Skeletal muscle cell (primary cell): ENCODE results near the gene IGF2BP3.
A peak's percentile ranks its signal among the peaks of the same experiment; 100 is the strongest.

Experiments
- DNase-seq: peaks from one replicate; pipeline ENCODE4 v3.0.0-alpha.2; 2010; ENCODE audit warnings: low read depth
- H3K4me3 ChIP-seq: 2 replicates; pipeline ENCODE4 v1.5.1; 2011; ENCODE audit warnings: low read depth, mild to moderate bottlenecking, control low read depth, low read length, moderate library complexity

IGF2BP3 gene

DNA sequence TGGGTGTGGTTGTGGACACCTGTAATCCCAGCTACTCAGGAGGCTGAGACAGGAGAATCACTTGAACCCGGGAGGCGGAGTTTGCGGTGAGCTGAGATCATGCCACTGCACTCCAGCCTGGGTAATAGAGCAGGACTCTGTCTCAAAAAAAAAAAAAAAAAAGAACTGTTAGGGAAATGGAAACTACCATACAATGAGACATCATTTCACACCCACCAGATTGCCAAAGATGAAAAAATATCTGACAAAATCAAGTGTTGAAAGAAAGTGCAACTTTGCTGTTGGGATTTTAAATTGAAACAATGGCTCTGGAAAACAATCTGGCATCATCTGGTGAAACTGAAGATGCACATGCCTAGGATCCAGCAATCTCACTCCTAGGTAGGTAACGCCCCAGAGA, 187.2 kb downstream of the IGF2BP3 start:
- H3K4me3 ChIP-seq = no peak overlapping the region
- DNase-seq = no peak

GRCh38 chr7:23279819-23280525, 190.3 kb downstream of the IGF2BP3 start:
- no peak for DNase-seq
- H3K4me3 ChIP-seq = no peak overlapping the region

- DNase-seq = no peak
- H3K4me3 ChIP-seq = no peak overlapping the region
Measured at GRCh38 chr7:23277359-23277989, 192.8 kb downstream of the IGF2BP3 start.

DNA sequence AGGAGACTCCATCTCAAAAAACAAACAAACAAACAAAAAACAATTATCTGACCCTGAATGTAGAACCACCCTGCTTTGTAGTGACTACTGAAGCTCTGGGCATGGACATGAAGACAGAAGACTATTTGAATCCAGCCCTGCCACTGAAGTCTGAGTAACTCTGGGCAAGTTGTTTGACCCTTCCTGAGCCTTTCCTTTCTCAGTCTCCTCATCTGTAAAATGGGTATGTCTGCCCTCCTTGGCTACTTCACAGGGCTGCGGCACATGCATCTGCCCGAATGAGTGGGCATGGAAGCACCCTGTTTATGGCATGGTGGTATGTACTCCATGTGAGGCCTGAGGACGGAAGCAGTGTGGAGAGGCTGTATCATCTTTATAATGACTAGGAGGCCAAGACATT, 193.3 kb downstream of the IGF2BP3 start:
- DNase-seq = no peak
- no peak overlapping the region for H3K4me3 ChIP-seq

GRCh38 chr7:23276376-23276775, 193.9 kb downstream of the IGF2BP3 start:
- DNase-seq = no peak
- no peak overlapping the region for H3K4me3 ChIP-seq

DNA sequence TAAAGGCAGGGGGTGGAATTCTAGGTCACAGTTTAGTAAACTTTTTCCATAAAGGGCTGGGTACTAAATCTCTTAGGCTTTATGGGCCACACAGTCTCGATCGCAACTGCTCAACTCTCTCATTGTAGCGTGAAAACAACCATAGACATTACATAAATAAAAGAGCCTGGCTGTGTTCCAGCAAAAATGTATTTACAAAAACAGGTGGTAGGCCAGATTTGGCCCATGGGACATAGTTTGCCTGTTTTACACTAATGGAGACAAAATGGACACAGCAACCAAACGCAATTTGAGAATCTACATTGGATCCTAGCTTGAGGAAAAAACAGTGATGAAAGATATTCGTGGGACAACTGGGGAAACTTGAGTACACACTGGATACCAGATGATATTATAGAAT, 194.4 kb downstream of the IGF2BP3 start:
- no peak overlapping the region for H3K4me3 ChIP-seq
- no peak for DNase-seq

DNA sequence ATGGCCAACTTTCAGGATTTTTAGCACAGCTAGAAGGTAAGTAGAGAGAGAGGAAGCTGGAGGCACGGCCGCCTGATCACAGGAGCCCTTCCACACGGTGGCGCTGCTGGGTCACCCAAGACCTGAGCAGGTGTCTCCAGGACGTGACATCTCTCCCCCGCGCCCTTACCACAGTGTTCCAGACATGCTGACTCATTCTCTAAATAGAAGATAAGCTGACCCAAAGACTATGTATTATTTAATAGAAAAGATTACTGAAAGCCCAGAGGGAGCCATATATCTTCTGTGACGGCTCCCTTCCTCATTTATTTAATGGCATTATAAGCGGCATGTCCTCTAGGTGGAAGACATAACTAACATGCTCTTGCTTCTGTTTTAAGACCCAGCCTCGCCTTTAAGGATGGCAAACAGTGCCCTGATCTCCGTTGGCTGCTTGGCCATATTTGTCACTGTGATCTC, 197.1 kb downstream of the IGF2BP3 start:
- H3K4me3 ChIP-seq = no peak overlapping the region
- DNase-seq = peak; percentile 66

- DNase-seq = no peak
- no peak overlapping the region for H3K4me3 ChIP-seq
Measured at GRCh38 chr7:23272275-23272674, 198.0 kb downstream of the IGF2BP3 start.

DNA sequence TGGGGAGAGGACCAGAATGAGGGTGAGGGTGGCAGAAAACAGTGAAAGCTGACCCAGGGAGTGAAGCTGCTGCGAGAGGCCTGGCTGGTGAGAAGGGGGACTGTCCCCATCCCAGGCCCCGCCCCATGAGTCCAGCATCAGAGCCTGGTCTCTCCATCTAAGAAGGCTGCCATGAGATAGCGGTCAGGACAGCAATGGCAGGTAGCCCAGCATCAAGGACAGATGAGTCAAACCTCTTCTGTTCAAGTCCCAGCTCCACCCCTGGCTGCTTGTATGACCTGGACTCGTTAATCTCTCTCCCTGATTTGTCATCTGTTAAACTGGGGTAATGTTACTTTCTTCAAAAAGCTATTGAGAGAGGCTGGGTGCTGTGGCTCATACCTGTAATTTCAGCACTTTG, 201.5 kb downstream of the IGF2BP3 start:
- no peak overlapping the region for H3K4me3 ChIP-seq
- DNase-seq = no peak

DNA sequence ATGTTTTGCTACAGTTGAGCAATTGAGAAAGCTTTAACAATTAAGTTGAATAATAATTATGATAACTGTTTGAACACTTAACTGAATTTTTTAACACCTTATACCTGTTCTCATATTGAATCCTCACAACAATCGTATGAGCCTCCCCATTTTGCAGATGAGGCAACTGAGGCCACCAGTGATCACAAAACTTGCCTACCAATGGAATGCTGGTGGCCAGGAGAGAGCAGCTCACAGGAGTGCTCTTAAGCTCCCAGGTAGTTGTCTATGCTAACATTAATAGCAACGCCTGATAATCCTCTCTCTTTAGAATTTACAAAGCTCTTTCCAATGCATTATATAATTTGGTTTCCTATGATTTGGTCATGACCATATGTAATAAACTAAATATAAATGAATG, 202.1 kb downstream of the IGF2BP3 start:
- no peak overlapping the region for H3K4me3 ChIP-seq
- DNase-seq = no peak

- no peak for DNase-seq
Measured at GRCh38 chr7:23267357-23267756, 202.9 kb downstream of the IGF2BP3 start.

GRCh38 chr7:23266918-23267317, 203.4 kb downstream of the IGF2BP3 start:
- H3K4me3 ChIP-seq = no peak overlapping the region
- DNase-seq = no peak

More at GRCh38 chr7:23267357-23267756, 202.9 kb downstream of the IGF2BP3 start:
- H3K4me3 ChIP-seq = no peak overlapping the region

DNA sequence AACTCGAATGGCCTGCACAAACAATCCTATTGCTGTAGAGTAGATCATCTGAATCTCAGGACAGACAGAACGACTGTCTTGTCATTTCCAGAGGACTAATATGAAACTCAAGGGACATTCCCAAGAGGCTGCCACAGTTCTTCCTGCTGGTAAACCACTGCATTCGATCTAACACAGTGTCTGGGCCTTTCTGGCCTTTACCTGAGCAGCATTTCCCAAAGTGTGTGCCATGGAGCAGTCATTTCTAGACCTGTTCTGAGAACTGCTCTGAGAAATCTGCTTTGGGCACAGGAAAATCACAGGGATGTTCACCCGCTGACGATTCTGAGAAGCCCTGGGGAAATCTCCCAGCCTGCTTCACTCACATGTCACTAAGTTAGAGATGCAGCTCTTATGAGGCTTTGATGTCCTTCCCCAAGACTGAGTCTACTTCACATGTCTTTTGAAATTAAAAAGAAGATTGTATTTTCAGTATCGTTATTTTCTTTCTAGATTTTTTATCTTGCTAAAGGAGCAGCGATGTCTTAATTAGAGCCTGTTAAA, 205.3 kb downstream of the IGF2BP3 start:
- H3K4me3 ChIP-seq = no peak overlapping the region
- DNase-seq = no peak

- DNase-seq = no peak
Measured at GRCh38 chr7:23261843-23262452, 208.3 kb downstream of the IGF2BP3 start.

GRCh38 chr7:23260371-23260770, 209.9 kb downstream of the IGF2BP3 start:
- no peak overlapping the region for H3K4me3 ChIP-seq
- no peak for DNase-seq

More at GRCh38 chr7:23261843-23262452, 208.3 kb downstream of the IGF2BP3 start:
- H3K4me3 ChIP-seq = no peak overlapping the region
